K562 (cell line): ENCODE data around the gene HSPA1B. TPM values are rescaled to one million over a fixed set of nuclear protein-coding genes. Genes with fewer than 3 reads are reported as not detected.

ENCODE experiments used
- CHD2 ChIP-seq: IDR thresholded peaks from 2 replicates; pipeline ENCODE4 v1.6.1; 2011; ENCODE audit warnings: low read depth, low read length
- GATAD2A ChIP-seq: fragments of 450-650 bp; IDR thresholded peaks from 2 replicates; pipeline ENCODE4 v1.6.1; 2017
- NFRKB ChIP-seq: fragments of 450-650 bp; IDR thresholded peaks from 2 replicates; pipeline ENCODE4 v1.6.1; 2016; ENCODE audit warnings: low read depth
- SREBF1 ChIP-seq: fragments of 150-350 bp; IDR thresholded peaks from 2 replicates; pipeline ENCODE4 v1.6.1; 2014; ENCODE audit warnings: antibody characterized with exemption, low read depth, low read length, borderline replicate concordance
- TARDBP ChIP-seq: fragments of 450-650 bp; IDR thresholded peaks from 2 replicates; pipeline ENCODE4 v1.6.1; 2016
- THRAP3 ChIP-seq: fragments of 450-650 bp; IDR thresholded peaks from 2 replicates; pipeline ENCODE4 v1.6.1; 2016; ENCODE audit warnings: mild to moderate bottlenecking, inconsistent platforms, borderline replicate concordance
- TRIM28 ChIP-seq: fragments of 450-650 bp; IDR thresholded peaks from 2 replicates; pipeline ENCODE4 v1.6.1; 2017
- ZKSCAN8 ChIP-seq: fragments of 200-800 bp; sonication (Bioruptor generic); IDR thresholded peaks from 2 replicates; pipeline ENCODE4 v1.6.1; 2016; ENCODE audit warnings: missing genetic modification characterization, missing compliant biosample characterization
- polyA plus RNA-seq, 8 experiments: library from polyadenylated mRNA; depleted of rRNA in 4 of 8; stranded (reverse) in 5 of 8; unstranded in 3 of 8; fragments of >200 nt; fragmentation: Nextera tagmentation in 2 of 8; fragmentation: Illumina TruSeq in 1 of 8; extraction: Ambion mirVana in 2 of 8; extraction: Trizol in 1 of 8; gene quantifications; 2 replicates each; pipeline versions ENCODE4 v1.2.1 to v1.2.3, GENCODE V29; 2011 to 2014; ENCODE audit warnings: inconsistent platforms in 1 of 8, missing spikeins in 1 of 8
- total RNA-seq, 7 experiments: library from RNA; depleted of rRNA in 6 of 7; stranded (reverse); fragments of >200 nt in 6 of 7; fragmentation: Illumina TruSeq in 2 of 7; extraction: Trizol in 2 of 7; gene quantifications; 2 replicates each; pipeline versions ENCODE4 v1.2.1 to v1.2.3, GENCODE V29; 2011 to 2021; ENCODE audit warnings: low replicate concordance in 1 of 7
- TF ChIP-seq, protein P1 (sequence below), 2 experiments: fragments of 450-650 bp in 1 of 2; IDR thresholded peaks; 2 replicates each; pipeline ENCODE4 v1.6.1; 2011 to 2017; ENCODE audit warnings: low read depth in 2 of 2, antibody characterized with exemption in 1 of 2, borderline replicate concordance in 1 of 2, low read length in 1 of 2, mild to moderate bottlenecking in 1 of 2, mixed read lengths in 1 of 2; ENCODE audit not compliant: control insufficient read depth in 1 of 2
- TF ChIP-seq, protein P2 (sequence below): fragments of 450-650 bp; IDR thresholded peaks from 2 replicates; pipeline ENCODE4 v1.6.1; 2016; ENCODE audit warnings: mild to moderate bottlenecking, moderate library complexity
- TF ChIP-seq, protein P3 (sequence below): fragments of 250-450 bp; sonication (Bioruptor Pico); IDR thresholded peaks from 2 replicates; pipeline ENCODE4 v1.8.0; 2022; ENCODE audit warnings: moderate library complexity, mild to moderate bottlenecking, inconsistent platforms
- TF ChIP-seq, protein P4 (sequence below): sonication (generic); formaldehyde crosslinking; IDR thresholded peaks from 2 replicates; pipeline ENCODE4 v1.9.0; 2022; ENCODE audit warnings: mild to moderate bottlenecking, missing genetic modification reagents

Gene HSPA1B
- total and polyA plus RNA-seq, 9 of the 15 experiments (the other 6 are each of a cell fraction or from before 2014, with no cell fraction given) = 0.27 to 227 (median 51.2) TPM

DNA sequence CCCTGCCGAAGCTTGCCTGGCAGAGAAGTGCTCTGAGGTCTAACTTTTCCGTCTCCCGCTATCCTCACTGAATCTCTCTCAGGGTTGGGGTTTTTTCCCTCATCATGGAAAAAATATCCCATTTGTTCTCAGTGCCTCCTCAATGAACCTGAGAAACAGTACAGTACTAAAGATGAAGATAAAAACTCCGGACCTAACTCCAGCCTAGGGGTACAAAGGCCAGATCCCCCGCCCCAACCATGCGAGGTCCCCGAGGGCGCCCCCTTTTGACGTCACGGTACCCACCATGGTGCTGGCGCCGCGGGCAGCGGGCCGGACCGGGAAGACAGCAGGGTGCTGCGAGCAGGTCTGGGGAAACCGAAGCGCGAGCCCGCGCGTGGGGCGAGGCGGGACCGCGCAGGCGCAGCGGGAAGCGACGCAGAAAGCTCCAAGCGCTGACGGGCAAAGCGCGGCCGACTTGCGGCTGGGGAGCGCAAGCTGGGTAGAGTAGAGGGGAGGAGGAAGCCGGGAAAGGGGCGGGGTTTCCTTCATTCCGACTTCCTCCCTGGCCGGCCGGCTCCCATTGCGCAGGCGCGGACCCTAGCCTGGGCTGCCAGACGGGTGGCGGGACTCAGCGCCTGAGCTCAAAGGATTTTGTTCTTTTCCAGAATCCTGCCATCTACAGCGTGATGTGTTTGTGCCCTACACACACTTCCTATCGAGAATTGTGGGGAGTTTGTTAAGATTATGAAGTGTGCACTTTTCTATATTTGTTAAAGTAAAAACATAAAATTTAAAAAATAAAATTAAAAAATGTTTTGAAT is 20.9 kb upstream of the HSPA1B start, which contains the start of gene LSM2 (continued):
- TF ChIP-seq SREBF1 (peak; percentile 92; the same call in 1 of the 2 replicates), CHD2 (0 out of 2 replicates have a peak, but pooled peaks have one; percentile 11), NFRKB (no peak; the same call in 1 of the 2 replicates), THRAP3 (no peak), TARDBP (peak; percentile 78), ZKSCAN8 (CRISPR knock-in tag) (no peak), TRIM28 (peak; percentile 34; the same call in 1 of the 2 replicates), GATAD2A (peak; percentile 92)
- TF ChIP-seq, protein P1, sequence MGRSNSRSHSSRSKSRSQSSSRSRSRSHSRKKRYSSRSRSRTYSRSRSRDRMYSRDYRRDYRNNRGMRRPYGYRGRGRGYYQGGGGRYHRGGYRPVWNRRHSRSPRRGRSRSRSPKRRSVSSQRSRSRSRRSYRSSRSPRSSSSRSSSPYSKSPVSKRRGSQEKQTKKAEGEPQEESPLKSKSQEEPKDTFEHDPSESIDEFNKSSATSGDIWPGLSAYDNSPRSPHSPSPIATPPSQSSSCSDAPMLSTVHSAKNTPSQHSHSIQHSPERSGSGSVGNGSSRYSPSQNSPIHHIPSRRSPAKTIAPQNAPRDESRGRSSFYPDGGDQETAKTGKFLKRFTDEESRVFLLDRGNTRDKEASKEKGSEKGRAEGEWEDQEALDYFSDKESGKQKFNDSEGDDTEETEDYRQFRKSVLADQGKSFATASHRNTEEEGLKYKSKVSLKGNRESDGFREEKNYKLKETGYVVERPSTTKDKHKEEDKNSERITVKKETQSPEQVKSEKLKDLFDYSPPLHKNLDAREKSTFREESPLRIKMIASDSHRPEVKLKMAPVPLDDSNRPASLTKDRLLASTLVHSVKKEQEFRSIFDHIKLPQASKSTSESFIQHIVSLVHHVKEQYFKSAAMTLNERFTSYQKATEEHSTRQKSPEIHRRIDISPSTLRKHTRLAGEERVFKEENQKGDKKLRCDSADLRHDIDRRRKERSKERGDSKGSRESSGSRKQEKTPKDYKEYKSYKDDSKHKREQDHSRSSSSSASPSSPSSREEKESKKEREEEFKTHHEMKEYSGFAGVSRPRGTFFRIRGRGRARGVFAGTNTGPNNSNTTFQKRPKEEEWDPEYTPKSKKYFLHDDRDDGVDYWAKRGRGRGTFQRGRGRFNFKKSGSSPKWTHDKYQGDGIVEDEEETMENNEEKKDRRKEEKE (IDR thresholded peaks at IDR 0.05; ENCODE audit: borderline replicate concordance in 1 of 2, control insufficient read depth in 1 of 2, low read depth in 2 of 2, low read length in 1 of 2) = no peak
- TF ChIP-seq, protein P2, sequence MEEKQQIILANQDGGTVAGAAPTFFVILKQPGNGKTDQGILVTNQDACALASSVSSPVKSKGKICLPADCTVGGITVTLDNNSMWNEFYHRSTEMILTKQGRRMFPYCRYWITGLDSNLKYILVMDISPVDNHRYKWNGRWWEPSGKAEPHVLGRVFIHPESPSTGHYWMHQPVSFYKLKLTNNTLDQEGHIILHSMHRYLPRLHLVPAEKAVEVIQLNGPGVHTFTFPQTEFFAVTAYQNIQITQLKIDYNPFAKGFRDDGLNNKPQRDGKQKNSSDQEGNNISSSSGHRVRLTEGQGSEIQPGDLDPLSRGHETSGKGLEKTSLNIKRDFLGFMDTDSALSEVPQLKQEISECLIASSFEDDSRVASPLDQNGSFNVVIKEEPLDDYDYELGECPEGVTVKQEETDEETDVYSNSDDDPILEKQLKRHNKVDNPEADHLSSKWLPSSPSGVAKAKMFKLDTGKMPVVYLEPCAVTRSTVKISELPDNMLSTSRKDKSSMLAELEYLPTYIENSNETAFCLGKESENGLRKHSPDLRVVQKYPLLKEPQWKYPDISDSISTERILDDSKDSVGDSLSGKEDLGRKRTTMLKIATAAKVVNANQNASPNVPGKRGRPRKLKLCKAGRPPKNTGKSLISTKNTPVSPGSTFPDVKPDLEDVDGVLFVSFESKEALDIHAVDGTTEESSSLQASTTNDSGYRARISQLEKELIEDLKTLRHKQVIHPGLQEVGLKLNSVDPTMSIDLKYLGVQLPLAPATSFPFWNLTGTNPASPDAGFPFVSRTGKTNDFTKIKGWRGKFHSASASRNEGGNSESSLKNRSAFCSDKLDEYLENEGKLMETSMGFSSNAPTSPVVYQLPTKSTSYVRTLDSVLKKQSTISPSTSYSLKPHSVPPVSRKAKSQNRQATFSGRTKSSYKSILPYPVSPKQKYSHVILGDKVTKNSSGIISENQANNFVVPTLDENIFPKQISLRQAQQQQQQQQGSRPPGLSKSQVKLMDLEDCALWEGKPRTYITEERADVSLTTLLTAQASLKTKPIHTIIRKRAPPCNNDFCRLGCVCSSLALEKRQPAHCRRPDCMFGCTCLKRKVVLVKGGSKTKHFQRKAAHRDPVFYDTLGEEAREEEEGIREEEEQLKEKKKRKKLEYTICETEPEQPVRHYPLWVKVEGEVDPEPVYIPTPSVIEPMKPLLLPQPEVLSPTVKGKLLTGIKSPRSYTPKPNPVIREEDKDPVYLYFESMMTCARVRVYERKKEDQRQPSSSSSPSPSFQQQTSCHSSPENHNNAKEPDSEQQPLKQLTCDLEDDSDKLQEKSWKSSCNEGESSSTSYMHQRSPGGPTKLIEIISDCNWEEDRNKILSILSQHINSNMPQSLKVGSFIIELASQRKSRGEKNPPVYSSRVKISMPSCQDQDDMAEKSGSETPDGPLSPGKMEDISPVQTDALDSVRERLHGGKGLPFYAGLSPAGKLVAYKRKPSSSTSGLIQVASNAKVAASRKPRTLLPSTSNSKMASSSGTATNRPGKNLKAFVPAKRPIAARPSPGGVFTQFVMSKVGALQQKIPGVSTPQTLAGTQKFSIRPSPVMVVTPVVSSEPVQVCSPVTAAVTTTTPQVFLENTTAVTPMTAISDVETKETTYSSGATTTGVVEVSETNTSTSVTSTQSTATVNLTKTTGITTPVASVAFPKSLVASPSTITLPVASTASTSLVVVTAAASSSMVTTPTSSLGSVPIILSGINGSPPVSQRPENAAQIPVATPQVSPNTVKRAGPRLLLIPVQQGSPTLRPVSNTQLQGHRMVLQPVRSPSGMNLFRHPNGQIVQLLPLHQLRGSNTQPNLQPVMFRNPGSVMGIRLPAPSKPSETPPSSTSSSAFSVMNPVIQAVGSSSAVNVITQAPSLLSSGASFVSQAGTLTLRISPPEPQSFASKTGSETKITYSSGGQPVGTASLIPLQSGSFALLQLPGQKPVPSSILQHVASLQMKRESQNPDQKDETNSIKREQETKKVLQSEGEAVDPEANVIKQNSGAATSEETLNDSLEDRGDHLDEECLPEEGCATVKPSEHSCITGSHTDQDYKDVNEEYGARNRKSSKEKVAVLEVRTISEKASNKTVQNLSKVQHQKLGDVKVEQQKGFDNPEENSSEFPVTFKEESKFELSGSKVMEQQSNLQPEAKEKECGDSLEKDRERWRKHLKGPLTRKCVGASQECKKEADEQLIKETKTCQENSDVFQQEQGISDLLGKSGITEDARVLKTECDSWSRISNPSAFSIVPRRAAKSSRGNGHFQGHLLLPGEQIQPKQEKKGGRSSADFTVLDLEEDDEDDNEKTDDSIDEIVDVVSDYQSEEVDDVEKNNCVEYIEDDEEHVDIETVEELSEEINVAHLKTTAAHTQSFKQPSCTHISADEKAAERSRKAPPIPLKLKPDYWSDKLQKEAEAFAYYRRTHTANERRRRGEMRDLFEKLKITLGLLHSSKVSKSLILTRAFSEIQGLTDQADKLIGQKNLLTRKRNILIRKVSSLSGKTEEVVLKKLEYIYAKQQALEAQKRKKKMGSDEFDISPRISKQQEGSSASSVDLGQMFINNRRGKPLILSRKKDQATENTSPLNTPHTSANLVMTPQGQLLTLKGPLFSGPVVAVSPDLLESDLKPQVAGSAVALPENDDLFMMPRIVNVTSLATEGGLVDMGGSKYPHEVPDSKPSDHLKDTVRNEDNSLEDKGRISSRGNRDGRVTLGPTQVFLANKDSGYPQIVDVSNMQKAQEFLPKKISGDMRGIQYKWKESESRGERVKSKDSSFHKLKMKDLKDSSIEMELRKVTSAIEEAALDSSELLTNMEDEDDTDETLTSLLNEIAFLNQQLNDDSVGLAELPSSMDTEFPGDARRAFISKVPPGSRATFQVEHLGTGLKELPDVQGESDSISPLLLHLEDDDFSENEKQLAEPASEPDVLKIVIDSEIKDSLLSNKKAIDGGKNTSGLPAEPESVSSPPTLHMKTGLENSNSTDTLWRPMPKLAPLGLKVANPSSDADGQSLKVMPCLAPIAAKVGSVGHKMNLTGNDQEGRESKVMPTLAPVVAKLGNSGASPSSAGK = no peak
- TF ChIP-seq, protein P3, sequence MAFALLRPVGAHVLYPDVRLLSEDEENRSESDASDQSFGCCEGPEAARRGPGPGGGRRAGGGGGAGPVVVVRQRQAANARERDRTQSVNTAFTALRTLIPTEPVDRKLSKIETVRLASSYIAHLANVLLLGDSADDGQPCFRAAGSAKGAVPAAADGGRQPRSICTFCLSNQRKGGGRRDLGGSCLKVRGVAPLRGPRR = no peak; the same call in 1 of the 2 replicates
- TF ChIP-seq, protein P4, sequence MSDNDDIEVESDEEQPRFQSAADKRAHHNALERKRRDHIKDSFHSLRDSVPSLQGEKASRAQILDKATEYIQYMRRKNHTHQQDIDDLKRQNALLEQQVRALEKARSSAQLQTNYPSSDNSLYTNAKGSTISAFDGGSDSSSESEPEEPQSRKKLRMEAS (CRISPR knock-in tag) = peak; percentile 91
